Loucy (cell line): Measurements from ENCODE around the gene IRF2BPL.

Source experiments
- CTCF ChIP-seq: fragments of 200-600 bp; sonication (generic); conservative IDR thresholded peaks from 2 replicates; pipeline ENCODE4 v1.5.1; 2014; ENCODE audit warnings: mild to moderate bottlenecking, antibody characterized with exemption, low read length
- EZH2phosphoT487 ChIP-seq: fragments of 200-600 bp; IDR thresholded peaks from 2 replicates; pipeline ENCODE4 v1.6.1; 2018; ENCODE audit warnings: antibody characterized with exemption, mild to moderate bottlenecking, moderate library complexity, borderline replicate concordance

- TF ChIP-seq CTCF (no peak), EZH2phosphoT487 (no peak)
These were observed 9.7 kb downstream of the IRF2BPL start for GRCh38 chr14:77018785-77019184.
